K562 (cell line): ENCODE results near the gene IL13. TPM values are rescaled to one million over a fixed set of nuclear protein-coding genes. Genes with fewer than 3 reads are reported as not detected.

Experiments
- BCL6 ChIP-seq: fragments of 250-450 bp; sonication (Bioruptor Pico); IDR thresholded peaks from 2 replicates; pipeline ENCODE4 v1.4.0; 2020
- BRF1 ChIP-seq: IDR thresholded peaks from 3 replicates; pipeline ENCODE4 v1.6.1; 2011; ENCODE audit warnings: borderline replicate concordance, mild to moderate bottlenecking; ENCODE audit not compliant: insufficient read length; ENCODE audit errors: extremely low read depth
- CBX8 ChIP-seq: fragments of 200-600 bp; sonication (generic); IDR thresholded peaks from 2 replicates; pipeline ENCODE4 v1.6.1; 2012; ENCODE audit warnings: borderline replicate concordance, mixed run types, low read depth, mild to moderate bottlenecking, moderate library complexity, mixed read lengths, low read length, control low read depth, inconsistent platforms; ENCODE audit not compliant: poor library complexity, severe bottlenecking; ENCODE audit errors: extremely low read depth
- FOXJ3 ChIP-seq: sonication (generic); formaldehyde crosslinking; IDR thresholded peaks from 2 replicates; pipeline ENCODE4 v1.4.0; 2020; ENCODE audit warnings: mild to moderate bottlenecking, missing genetic modification reagents
- GATA2 ChIP-seq: sonication (generic); formaldehyde crosslinking; IDR thresholded peaks from 2 replicates; pipeline ENCODE4 v1.4.0; 2020; ENCODE audit warnings: mild to moderate bottlenecking, missing genetic modification reagents
- POLR2A ChIP-seq: fragments of 450-650 bp; conservative IDR thresholded peaks from 2 replicates; pipeline ENCODE4 v1.6.1; 2016
- PURB ChIP-seq: sonication (generic); formaldehyde crosslinking; IDR thresholded peaks from 2 replicates; pipeline ENCODE4 v1.9.0; 2021; ENCODE audit warnings: low read depth, mild to moderate bottlenecking, missing genetic modification reagents
- PYGO2 ChIP-seq: fragments of 450-650 bp; IDR thresholded peaks from 2 replicates; pipeline ENCODE4 v1.6.1; 2016; ENCODE audit warnings: mild to moderate bottlenecking, missing genetic modification characterization, moderate library complexity, missing compliant biosample characterization
- SAFB ChIP-seq: fragments of 200-400 bp; formaldehyde crosslinking; IDR thresholded peaks from 2 replicates; pipeline ENCODE4 v1.6.1; 2017; ENCODE audit warnings: low read depth, low read length, borderline replicate concordance
- SNIP1 ChIP-seq: fragments of 450-650 bp; IDR thresholded peaks from 2 replicates; pipeline ENCODE4 v1.7.1; 2017; ENCODE audit warnings: low read depth, mild to moderate bottlenecking
- SOX6 ChIP-seq: fragments of 450-650 bp; IDR thresholded peaks from 2 replicates; pipeline ENCODE4 v1.6.1; 2014; ENCODE audit warnings: mild to moderate bottlenecking
- STAT6 ChIP-seq: sonication (generic); formaldehyde crosslinking; IDR thresholded peaks from 2 replicates; pipeline ENCODE4 v1.8.1; 2023; ENCODE audit warnings: mild to moderate bottlenecking, missing genetic modification reagents
- ZBTB9 ChIP-seq: fragments of 450-650 bp; formaldehyde crosslinking; IDR thresholded peaks from 2 replicates; pipeline ENCODE4 v1.4.0; 2020; ENCODE audit warnings: mild to moderate bottlenecking, moderate library complexity
- ZNF133 ChIP-seq: fragments of 250-450 bp; sonication (Bioruptor Pico); IDR thresholded peaks from 2 replicates; pipeline ENCODE4 v1.4.0; 2020; ENCODE audit warnings: mild to moderate bottlenecking
- ZNF143 ChIP-seq: sonication (generic); formaldehyde crosslinking; IDR thresholded peaks from 2 replicates; pipeline ENCODE4 v1.9.0; 2022; ENCODE audit warnings: mild to moderate bottlenecking, missing genetic modification reagents
- ZNF592 ChIP-seq: fragments of 450-650 bp; IDR thresholded peaks from 2 replicates; pipeline ENCODE4 v1.6.1; 2017; ENCODE audit warnings: antibody characterized with exemption, mild to moderate bottlenecking
- polyA plus RNA-seq, 8 experiments: library from polyadenylated mRNA; depleted of rRNA in 4 of 8; stranded (reverse) in 5 of 8; unstranded in 3 of 8; fragments of >200 nt; fragmentation: Nextera tagmentation in 2 of 8; fragmentation: Illumina TruSeq in 1 of 8; extraction: Ambion mirVana in 2 of 8; extraction: Trizol in 1 of 8; gene quantifications; 2 replicates each; pipeline versions ENCODE4 v1.2.1 to v1.2.3, GENCODE V29; 2011 to 2014; ENCODE audit warnings: inconsistent platforms in 1 of 8, missing spikeins in 1 of 8
- total RNA-seq, 7 experiments: library from RNA; depleted of rRNA in 6 of 7; stranded (reverse); fragments of >200 nt in 6 of 7; fragmentation: Illumina TruSeq in 2 of 7; extraction: Trizol in 2 of 7; gene quantifications; 2 replicates each; pipeline versions ENCODE4 v1.2.1 to v1.2.3, GENCODE V29; 2011 to 2021; ENCODE audit warnings: low replicate concordance in 1 of 7

The IL13 gene
- total and polyA plus RNA-seq, 9 of the 15 experiments (the other 6 are each of a cell fraction or from before 2014, with no cell fraction given), result not detected

- TF ChIP-seq CBX8, result no peak
- TF ChIP-seq ZNF143, result no peak
- TF ChIP-seq SOX6, result no peak
- peak; percentile 32; the same call in 1 of the 2 replicates for TF ChIP-seq GATA2 (CRISPR knock-in tag)
- TF ChIP-seq ZNF133, result no peak
- no peak for TF ChIP-seq BRF1
- TF ChIP-seq PURB (CRISPR knock-in tag), result no peak
- TF ChIP-seq ZBTB9 (CRISPR knock-in tag), result no peak
- no peak for TF ChIP-seq POLR2A
- TF ChIP-seq SAFB, result no peak
- no peak for TF ChIP-seq PYGO2 (tag)
- TF ChIP-seq SNIP1, result no peak
- no peak for TF ChIP-seq FOXJ3 (CRISPR knock-in tag)
- no peak for TF ChIP-seq STAT6
- peak; percentile 26; the same call in 1 of the 2 replicates for TF ChIP-seq ZNF592
- TF ChIP-seq BCL6, result no peak
These were observed 16.1 kb downstream of the IL13 start, which contains the start of gene IL4 (continued) for GRCh38 chr5:132673939-132674630.
